GM21390 (cell line): ENCODE results near the gene POU2F3.
A peak's percentile ranks its signal among the peaks of the same experiment; 100 is the strongest.

Experiments used
- ATAC-seq: cut with Tn5 transposase; IDR thresholded peaks from one replicate; pipeline ENCODE4 v1.9.1; 2021; ENCODE audit not compliant: unreplicated experiment

The POU2F3 gene

DNA sequence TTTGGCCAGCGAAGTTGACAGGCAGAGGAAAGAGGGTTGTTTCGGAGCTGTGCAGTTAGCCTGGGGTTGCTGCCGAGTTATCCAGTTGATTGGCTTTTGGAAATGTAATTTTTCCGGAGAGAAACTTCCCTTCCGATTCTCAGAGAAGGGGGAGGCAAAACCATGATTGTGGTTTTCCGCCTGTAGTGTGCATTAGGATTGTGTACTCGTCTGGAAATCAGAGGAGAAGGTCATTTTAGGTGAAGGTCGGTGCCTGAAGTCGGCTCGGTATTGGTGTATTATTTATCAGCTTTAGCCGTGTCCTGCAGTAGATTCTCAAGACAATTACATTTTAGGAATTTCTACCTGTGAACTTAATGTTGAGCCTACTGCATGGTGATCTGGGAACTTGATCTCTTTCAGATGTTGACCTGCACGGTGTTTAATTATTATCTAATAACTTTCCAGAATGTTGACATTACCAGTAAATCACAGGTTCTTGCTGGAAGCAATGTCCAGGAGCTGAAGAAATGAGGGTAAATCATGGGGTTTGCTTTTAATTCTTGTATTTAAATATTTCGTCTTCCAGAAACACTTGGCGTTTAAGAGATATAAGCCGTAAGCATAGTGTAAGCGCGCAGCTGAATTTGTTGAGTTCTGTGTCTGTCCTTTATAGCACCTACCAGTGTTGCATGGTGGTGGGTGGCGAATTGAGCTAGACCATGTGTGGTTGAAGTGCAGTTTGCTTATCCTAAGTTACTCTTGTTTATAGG lies 97.6 kb downstream of the POU2F3 start:
- no peak for ATAC-seq

DNA sequence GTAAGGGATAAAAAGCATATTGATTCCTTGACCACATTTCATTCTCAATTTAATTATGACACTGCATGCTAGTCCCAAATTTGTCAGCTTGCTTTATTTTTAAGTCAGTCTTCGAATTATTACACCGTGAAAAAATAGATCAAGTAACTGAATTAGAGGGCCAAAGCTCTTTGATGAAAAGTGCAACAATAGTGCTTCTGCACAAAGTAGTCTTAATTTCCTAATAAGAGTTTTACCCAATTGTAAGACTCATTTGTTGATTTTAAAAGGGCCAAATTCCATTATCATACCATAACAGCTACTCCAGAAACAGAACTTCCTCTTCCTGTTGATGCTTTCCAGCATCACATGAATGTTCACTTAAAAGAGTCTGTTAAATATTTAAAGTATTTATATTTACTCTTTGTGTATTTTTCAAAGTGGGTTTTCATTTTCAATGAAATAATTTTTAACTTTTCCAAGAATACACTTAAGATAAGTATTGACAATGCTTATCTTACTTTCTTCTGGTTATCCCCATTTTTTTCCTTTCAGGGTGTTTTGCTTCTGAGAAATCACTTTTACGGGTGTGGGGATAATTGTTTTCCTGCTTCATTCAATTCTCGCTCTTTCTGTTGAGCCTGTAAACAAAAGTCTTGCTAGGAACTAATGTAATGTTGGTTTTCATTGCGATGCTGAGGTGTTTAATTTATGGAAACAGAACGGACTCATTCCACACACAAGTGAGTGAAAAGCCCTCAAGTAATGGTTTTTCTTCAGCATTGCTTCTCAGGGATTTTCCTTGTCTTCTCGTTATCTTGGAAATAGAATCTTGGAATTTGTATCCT lies 98.4 kb downstream of the POU2F3 start:
- ATAC-seq, result no peak

DNA sequence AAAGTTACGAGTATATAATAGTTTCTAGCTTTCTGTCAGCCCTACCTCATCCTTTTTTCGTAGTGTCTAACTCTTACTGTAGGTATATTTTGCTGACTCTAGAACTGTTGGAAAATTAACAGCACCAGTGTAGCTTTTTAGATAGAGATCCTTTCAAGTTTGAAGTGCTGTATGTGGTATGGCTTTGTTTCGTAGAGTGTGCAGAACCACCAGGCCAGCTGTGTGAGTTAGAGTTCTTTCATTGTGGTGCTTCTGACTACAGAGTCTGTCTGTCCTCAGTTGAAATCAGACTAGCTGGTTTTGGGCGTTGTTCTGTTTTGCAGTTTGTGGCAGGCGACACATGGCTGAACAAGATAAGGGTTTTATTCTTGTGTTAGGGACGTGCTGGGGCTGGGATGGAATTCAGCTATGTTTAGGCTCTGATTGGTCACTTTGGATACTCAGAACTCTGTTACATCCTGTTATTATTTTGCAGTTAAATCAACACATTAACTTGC lies 99.5 kb downstream of the POU2F3 start:
- no peak for ATAC-seq

DNA sequence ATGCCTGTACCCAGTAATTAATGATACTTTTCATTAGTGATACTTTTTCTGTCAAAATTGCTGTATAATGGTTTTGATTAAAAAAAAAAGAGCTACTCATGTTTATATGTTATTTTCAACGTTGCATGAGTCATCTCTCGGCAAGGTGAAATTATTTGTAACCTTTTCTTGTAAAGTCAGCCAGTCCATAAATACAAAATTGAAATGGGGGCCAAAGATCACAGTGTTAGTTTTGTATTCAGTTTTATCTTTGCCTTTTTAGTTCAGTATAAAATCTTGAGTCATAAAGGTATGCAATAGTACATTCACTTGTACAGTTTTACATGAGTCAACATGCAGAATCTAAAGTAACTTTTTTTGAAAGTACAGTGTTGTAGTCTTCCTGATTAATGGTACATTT lies 100.6 kb downstream of the POU2F3 start:
- no peak for ATAC-seq

DNA sequence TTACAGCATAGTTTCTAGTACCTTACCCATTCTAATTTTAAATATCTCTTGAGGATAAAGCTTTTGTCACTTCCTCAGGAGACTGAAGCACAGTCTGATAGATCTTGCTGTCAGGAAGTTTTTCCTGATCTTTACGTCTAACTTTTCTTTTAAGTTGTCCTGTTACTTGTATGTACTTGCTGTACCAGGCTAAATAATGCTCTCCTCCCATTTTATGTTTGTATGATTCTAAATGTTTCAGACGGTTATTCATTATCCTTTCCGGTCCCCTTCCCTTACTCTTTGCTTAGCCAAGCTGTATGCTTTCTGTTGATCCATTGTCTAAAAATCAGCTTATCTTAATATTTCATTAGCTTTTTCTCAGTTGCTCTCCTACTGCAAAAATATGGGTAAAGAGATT lies 102.3 kb downstream of the POU2F3 start:
- ATAC-seq, result no peak

DNA sequence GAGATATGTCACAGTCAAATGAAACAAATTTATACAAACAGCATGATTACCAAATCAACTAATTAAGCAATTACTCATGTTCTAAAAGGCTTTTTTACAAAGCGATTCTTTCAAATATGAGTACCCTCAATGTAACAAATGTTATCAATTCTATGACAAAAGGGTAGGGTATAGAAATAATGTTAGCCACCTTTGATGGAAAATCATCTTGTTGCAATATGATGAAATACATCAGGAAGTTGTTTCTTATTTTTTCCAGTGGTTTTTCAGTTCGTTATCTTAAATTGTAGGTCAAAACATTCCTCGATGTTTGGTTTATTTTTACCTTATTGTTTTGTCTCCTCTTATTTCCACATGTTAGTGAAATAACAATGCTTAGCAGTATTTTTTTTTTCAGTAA lies 102.7 kb downstream of the POU2F3 start:
- ATAC-seq, result no peak

DNA sequence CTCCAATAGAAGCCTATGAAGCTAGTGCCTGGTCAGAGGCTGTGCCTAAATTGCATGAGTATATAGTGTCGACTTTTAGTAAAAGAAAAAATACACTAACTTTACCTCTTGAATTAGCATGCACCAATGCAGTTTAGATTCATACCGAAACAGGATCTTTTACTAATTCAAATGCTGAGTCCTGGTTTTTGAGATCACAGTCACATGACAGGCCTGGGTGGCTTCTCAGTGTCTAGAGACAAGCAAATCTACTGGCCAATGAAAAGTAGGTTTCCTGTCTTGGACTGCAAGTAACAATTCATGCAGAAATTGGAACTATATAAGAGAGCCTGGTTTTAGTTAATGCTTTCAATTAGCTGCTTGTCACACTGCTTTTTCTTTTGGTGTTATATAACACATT lies 103.5 kb downstream of the POU2F3 start:
- ATAC-seq, result peak; percentile 50

DNA sequence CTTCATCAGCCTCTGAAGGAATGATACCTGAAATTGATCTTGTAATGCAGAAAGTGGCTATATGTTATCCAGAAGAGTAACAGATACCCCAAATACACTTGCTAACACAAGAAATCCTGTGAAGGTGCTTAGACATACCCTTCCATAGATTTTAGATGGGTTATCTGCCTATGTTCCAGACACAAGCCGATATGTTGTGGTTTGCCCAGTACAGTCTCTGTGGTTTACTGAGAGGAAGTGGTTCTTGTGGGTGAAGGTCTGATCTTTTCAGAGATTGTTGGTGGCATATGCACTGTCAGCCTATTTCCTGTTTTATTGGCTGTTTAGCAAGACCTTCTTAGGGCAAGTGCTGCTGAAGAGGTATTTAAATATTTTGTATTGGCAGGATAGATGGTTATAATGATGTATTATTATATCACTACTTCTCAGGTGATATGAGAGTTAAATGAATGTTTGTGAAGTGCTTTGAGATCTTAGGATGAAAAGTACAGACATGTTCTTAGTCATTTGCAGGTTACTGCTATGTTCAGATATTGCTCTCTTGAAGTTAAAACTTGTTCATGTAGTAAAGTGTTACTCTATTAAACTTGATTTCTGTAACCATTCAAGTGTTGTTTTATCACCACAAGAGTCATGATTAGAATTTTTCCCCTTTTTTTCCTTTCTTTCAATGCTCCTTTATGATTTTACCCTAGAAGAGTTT lies 104.5 kb downstream of the POU2F3 start:
- ATAC-seq, result peak; percentile 82

DNA sequence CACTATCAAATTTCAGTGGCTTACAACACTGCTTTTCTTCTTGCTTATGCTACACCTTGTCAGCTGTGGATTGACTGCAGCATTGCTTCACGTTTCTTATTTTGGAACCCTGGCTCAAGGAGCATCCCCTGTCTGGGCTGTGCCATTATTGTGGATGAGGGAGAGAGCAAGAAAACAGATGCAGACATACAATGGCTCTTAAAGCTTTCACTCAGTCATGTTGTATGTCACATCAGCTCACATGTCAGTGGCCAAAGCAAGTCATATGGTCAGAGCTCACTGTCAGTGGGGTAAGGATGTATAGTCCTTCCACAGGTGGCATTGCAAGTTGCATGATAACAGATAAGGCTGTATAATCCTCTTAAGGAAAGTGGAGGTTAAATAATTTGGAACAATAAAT lies 106.3 kb downstream of the POU2F3 start:
- ATAC-seq, result no peak

DNA sequence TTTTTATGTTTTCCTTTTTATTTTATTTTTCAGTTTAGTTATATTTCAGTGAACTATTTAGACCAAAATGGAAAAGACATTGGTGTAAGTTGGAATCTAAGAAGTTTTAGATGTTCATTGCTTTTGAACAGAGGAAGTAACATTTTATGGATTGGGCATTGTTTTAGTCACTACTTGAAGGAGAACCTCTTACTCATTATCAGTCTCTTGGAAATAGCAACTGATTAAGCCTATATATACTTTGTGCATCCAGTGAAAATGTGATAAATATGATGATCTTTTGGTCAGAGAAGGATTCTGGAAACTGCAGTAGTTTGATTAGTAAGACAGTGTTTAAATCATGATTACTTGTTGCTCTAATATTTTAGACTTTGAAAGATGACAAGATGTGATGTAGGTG lies 110.7 kb downstream of the POU2F3 start:
- no peak for ATAC-seq

DNA sequence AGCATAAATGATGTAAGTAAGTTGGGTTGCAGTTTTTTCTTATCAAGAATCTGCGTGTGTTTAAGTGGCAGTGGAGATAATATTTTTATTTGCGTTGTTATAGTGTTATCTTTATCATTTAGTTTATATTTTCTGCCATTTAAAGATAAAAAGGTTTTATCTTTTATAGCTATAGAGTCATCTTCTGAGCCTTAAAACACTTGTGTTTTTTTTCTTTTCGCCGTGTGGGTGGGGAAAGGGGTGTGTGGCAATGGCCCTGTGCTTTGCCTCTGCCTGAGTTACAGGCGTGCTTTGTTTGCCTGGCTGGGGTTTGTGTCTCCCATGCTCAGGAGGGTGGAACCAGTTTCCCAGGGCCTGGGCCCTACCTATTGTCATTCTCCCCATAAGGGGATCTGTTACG lies 112.5 kb downstream of the POU2F3 start:
- no peak for ATAC-seq

DNA sequence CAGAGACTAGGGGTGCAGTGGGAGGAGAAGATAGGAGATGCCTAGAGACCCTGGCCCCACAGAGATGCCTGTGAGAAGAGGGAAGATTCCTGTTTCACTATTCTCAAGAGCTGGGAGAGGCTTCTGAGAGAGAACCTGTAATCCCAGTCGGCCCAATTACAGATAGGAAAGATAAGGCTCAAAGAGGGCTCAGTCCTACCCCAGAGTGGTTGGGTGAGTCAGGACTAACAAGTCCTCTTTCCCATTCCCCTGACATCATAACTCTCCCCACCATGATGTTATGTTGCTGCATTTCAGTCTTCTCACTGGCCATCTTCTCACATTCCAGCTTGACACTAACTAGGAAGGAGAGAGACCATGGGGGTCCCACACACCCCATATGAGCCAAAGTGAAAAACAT lies 114.1 kb downstream of the POU2F3 start:
- no peak for ATAC-seq

DNA sequence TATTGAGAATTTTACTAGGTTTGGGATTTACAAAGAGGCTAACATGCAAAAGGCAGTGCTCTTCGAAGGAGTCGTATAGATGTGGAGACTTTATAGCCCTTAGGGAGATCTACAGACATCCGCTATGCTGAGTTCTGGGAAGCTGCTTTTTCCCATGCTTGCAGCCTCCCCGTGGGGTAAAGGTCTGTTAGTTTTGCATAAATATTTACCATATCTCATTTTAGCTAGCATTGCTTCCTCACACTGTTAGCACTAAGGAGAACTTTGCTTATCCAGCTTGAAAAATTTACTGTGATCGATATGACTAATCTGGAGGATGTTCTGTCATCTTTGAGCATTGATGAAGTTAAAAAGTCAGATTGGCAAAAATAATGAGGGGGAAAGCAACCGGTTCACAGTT lies 114.8 kb downstream of the POU2F3 start:
- ATAC-seq, result no peak

DNA sequence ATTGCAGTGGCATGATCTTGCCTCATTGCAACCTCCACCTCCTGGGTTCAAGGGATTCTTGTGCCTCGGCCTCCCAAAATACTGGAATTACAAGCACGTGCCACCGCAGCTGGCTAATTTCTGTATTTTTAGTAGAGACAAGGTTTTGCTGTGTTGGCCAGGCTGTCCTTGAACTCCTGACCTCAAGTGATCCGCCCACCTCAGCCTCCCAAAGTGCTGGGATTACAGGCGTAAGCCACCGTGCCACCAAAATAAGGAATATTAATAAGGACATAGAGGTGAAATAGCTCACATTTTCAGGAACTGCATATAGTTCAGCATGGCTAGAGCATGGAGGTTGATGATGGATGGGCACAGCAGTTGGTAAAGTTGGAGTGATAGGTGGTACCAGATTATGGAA lies 117.7 kb downstream of the POU2F3 start:
- no peak for ATAC-seq

DNA sequence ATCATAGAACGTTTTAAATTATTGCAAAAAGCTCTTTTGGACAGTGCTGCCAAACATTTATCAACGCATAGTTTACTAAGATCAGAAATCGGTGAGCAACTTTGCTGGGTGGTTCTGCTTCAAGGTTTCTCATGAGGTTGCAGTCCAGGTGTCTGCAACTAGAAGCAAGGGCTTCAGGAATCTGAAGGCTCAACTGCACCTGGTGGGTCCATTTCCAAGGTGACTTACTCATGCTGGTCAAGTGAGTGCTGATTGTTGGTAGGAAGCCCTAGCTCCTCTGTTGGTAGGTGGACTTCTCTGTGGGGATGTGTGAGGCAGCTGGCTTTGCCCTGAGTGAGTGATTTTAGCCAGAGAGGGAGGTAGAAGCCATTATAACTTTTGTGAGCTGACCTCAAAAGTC lies 118.8 kb downstream of the POU2F3 start:
- no peak for ATAC-seq

DNA sequence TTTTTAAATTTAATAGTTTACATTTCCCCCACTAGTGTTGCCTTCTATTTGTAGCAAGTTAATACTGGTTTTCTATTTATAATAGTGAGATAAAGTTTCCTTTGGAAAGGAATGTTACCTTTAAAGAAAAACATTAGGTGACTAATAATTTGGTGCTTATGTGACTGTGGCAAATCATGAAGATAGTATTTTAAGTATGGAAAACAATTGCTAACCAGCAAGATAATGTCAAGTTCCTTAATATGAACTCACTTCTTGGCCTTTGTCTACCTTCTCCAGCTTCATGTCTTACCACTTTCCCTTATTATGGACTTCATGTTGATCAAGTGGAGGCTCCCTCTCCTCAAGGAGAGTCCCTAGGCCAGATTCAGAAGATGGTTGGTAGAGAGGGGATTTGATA lies 123.5 kb downstream of the POU2F3 start:
- no peak for ATAC-seq

DNA sequence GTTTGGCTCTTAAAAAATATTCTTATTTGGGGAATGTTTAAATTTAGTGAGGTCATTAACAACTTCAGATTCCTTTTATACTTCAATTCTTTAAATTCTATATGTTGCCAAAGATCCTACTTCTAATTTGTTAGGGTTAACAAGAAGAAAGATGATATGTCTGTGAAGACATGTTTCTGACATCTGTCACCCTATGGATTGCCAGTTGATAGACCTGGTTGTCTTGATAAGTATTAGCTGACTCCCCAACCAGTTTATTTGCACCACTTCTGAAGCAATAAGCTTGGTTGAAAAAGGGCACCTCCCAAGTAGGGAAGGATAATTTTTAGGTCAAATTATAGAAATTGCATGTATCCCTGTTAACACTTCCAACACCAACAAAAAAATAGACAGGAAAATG lies 125.6 kb downstream of the POU2F3 start:
- ATAC-seq, result no peak
